Astrocyte of the spinal cord (primary cell): ENCODE measurements around the gene MOCOS.
A peak's percentile ranks its signal among the peaks of the same experiment; 100 is the strongest.

Source experiments
- DNase-seq: peaks from one replicate; pipeline ENCODE4 v3.0.0; 2011; ENCODE audit warnings: low read depth, low spot score
- H3K4me3 ChIP-seq: 2 replicates; pipeline ENCODE4 v1.5.1; 2011; ENCODE audit warnings: low read depth, mild to moderate bottlenecking, low read length, moderate library complexity
- CTCF ChIP-seq: IDR thresholded peaks from 2 replicates; pipeline ENCODE4 v1.5.1; 2012; ENCODE audit warnings: low read depth, mild to moderate bottlenecking, low read length, inconsistent platforms
- in situ Hi-C: cut with HindIII; loops from 2 replicates; pipeline ENCODE4 v1.10.0; 2017; ENCODE audit warnings: low sequenced_read_pairs

Gene MOCOS

GRCh38 chr18:36183987-36184386 is 3.3 kb upstream of the MOCOS start:
- no peak overlapping the region for H3K4me3 ChIP-seq
- in situ Hi-C loops: no loop called here
- TF ChIP-seq CTCF: no peak
- no peak for DNase-seq

- no peak for TF ChIP-seq CTCF
Observed at GRCh38 chr18:36185157-36185556, 2.1 kb upstream of the MOCOS start.

GRCh38 chr18:36185901-36186460 is 1.3 kb upstream of the MOCOS start:
- TF ChIP-seq CTCF: no peak
- in situ Hi-C loops: no loop called here
- DNase-seq: no peak
- peak overlapping the region; percentile 84 for H3K4me3 ChIP-seq

More at GRCh38 chr18:36185157-36185556, 2.1 kb upstream of the MOCOS start:
- in situ Hi-C loops: no loop called here
- no peak overlapping the region for H3K4me3 ChIP-seq
- DNase-seq: no peak

- H3K4me3 ChIP-seq: peak overlapping the region; percentile 84
- TF ChIP-seq CTCF: peak; percentile 11
- DNase-seq: no peak
- in situ Hi-C loops: no loop called here
Observed at GRCh38 chr18:36186461-36187192, 670 bp upstream of the MOCOS start.

- peak overlapping the region; percentile 84 for H3K4me3 ChIP-seq
- in situ Hi-C loops: no loop called here
- TF ChIP-seq CTCF: no peak
- DNase-seq: no peak
Observed at GRCh38 chr18:36187826-36188721, 777 bp downstream of the MOCOS start.

GRCh38 chr18:36188916-36189315 is 1.6 kb downstream of the MOCOS start:
- DNase-seq: no peak
- no peak for TF ChIP-seq CTCF
- in situ Hi-C loops: no loop called here
- no peak overlapping the region for H3K4me3 ChIP-seq
